CD8-positive, alpha-beta memory T cell (primary cell): ENCODE results near the gene GABBR2. TPM values are rescaled to one million over a fixed set of nuclear protein-coding genes. Genes with fewer than 3 reads are reported as not detected.
A peak's percentile ranks its signal among the peaks of the same experiment; 100 is the strongest.
"Not testable (repeated sequence)": the region's sequence is repeated elsewhere in the genome, so short reads cannot be mapped to it uniquely, and the experiment has no call there.

ENCODE experiments used
- CTCF ChIA-PET: fragments of 350-600 bp; sonication (Branson Sonifier 250); formaldehyde crosslinking; loops from one replicate; lab custom pipeline; 2021; ENCODE audit warnings: antibody characterized with exemption; lab: Charles Lee
- POLR2A ChIA-PET: fragments of 350-600 bp; sonication (Branson Sonifier 250); formaldehyde crosslinking; loops from one replicate; lab custom pipeline; 2021; ENCODE audit warnings: antibody characterized with exemption; lab: Charles Lee
- DNase-seq, 5 donors: peaks; one replicate each; pipeline versions ENCODE4 v3.0.0 to v3.0.0-alpha.2; 2020 to 2022; ENCODE audit warnings: mixed read lengths in 1 of 5
- H3K27ac ChIP-seq: one replicate; pipeline ENCODE4 v1.7.0; 2013; ENCODE audit warnings: low read depth, mild to moderate bottlenecking, low read length, moderate library complexity
- H3K27me3 ChIP-seq: 2 replicates; pipeline ENCODE4 v1.7.0; 2013; ENCODE audit warnings: low read length, mild to moderate bottlenecking; ENCODE audit not compliant: insufficient read depth, poor library complexity, severe bottlenecking
- H3K36me3 ChIP-seq: 2 replicates; pipeline ENCODE4 v1.7.0; 2013; ENCODE audit warnings: mild to moderate bottlenecking, low read length, moderate library complexity; ENCODE audit not compliant: insufficient read depth
- H3K4me1 ChIP-seq: 2 replicates; pipeline ENCODE4 v1.7.0; 2013; ENCODE audit warnings: mild to moderate bottlenecking, low read length, moderate library complexity; ENCODE audit not compliant: insufficient read depth
- H3K4me3 ChIP-seq: 2 replicates; pipeline ENCODE4 v1.7.0; 2013; ENCODE audit warnings: mild to moderate bottlenecking, low read length
- H3K9me3 ChIP-seq: 2 replicates; pipeline ENCODE4 v1.7.0; 2013; ENCODE audit warnings: mild to moderate bottlenecking, low read length
- H3K27ac Mint-ChIP-seq, 8 donors: one replicate each; pipeline ENCODE4 v1.8.0; 2020 to 2021; ENCODE audit warnings: mixed read lengths in 8 of 8, mild to moderate bottlenecking in 6 of 8, inconsistent platforms in 3 of 8, moderate library complexity in 3 of 8
- H3K27me3 Mint-ChIP-seq, 2 donors: one replicate each; pipeline ENCODE4 v1.8.0; 2020 to 2021; ENCODE audit warnings: mixed read lengths in 2 of 2, mild to moderate bottlenecking in 1 of 2, moderate library complexity in 1 of 2
- H3K36me3 Mint-ChIP-seq, 3 donors: one replicate each; pipeline ENCODE4 v1.8.0; 2020 to 2021; ENCODE audit warnings: mixed read lengths in 3 of 3, inconsistent platforms in 1 of 3, mild to moderate bottlenecking in 1 of 3
- H3K4me1 Mint-ChIP-seq, 3 donors: one replicate each; pipeline ENCODE4 v1.8.0; 2020 to 2021; ENCODE audit warnings: mixed read lengths in 3 of 3, inconsistent platforms in 1 of 3, mild to moderate bottlenecking in 1 of 3
- H3K4me3 Mint-ChIP-seq, 7 donors: one replicate each; pipeline ENCODE4 v1.8.0; 2020 to 2021; ENCODE audit warnings: mixed read lengths in 7 of 7, mild to moderate bottlenecking in 6 of 7, moderate library complexity in 4 of 7, inconsistent platforms in 2 of 7
- H3K9me3 Mint-ChIP-seq, 5 donors: one replicate each; pipeline ENCODE4 v1.8.0; 2020 to 2022; ENCODE audit warnings: mixed read lengths in 5 of 5, mild to moderate bottlenecking in 3 of 5, moderate library complexity in 2 of 5, inconsistent platforms in 1 of 5
- polyA plus RNA-seq: library from polyadenylated mRNA; unstranded; fragments of 300-500 nt; fragmentation: Illumina TruSeq; gene quantifications from one replicate; pipeline ENCODE4 v1.2.3, GENCODE V29; 2021
- total RNA-seq, 2 experiments: library from RNA; stranded (reverse); gene quantifications; one replicate each; pipeline ENCODE4 v1.2.3, GENCODE V29; 2021

The GABBR2 gene
- total and polyA plus RNA-seq, 3 experiments from 2014 or later, result not detected

DNA sequence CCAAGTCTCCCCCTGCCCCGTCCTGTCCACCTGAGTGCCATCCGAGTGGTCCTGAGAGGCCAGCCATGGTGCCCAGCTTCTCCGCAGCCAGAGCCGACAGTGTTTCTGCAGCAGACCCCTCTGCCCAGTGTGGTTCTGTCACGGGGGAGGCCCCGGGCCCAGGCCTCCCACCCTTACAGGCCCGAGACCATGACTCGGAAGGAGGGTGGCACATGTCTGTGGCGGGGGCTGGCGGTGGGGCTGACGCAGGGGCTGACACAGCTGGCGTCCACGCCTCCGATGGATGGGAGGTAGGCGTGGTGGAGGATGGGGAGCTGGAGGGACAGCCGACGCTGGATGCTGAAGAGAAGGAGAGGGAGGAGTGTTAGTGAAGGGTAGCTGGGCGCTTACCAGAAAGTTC lies 418.3 kb downstream of the GABBR2 start:
- Mint-ChIP-seq H3K4me3 (no peak overlapping the region), H3K4me1 (no peaks in the 10 kb centered on the region), H3K9me3 (no peaks in the 10 kb centered on the region), H3K27me3 (peaks cover 0 to 15% of the 10 kb centered on the region in 2 donors), H3K27ac (no peak overlapping the region), H3K36me3 (no peaks in the 10 kb centered on the region)
- H3K4me3 ChIP-seq, result no peak overlapping the region
- CTCF ChIA-PET, result no interaction called here
- no peak overlapping the region for H3K27ac ChIP-seq
- no peaks in the 10 kb centered on the region for H3K36me3 ChIP-seq
- H3K9me3 ChIP-seq, result no peaks in the 10 kb centered on the region
- POLR2A ChIA-PET, result no interaction called here
- no peak for DNase-seq
- H3K27me3 ChIP-seq, result no peaks in the 10 kb centered on the region
- no peaks in the 10 kb centered on the region for H3K4me1 ChIP-seq

DNA sequence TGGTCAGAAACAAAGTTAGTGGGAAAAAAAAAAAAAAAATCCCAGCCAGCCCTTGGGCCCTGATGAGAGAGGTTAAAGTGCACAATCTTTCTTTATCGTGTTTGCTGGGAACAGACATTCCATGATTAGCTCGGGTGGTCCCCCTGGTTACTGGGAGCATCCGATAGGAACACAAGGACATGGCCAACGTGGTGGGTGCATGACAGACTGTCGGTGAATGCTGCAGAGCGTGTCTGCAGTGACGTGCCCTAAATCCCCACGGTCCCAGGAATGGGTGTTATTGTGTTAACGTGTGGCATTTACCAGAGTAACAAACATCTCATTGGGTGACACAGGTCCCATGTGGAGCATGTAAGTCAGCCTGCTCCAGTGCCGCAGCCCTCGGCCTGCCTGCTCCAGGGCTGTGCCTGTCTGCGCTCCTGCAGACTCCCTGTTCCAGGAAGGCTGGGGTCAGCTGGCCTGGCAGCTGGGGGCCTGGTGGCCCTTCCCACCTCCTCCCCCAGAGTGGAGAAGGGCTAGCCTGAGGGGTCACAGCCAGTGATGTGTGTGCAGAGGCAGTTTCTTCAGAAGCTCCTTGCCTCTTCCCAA lies 419.0 kb downstream of the GABBR2 start:
- no peaks in the 10 kb centered on the region for H3K36me3 ChIP-seq
- Mint-ChIP-seq H3K9me3 (no peaks in the 10 kb centered on the region), H3K27me3 (peaks cover 0 to 15% of the 10 kb centered on the region in 2 donors), H3K4me3 (no peak overlapping the region), H3K27ac (no peak overlapping the region), H3K36me3 (no peaks in the 10 kb centered on the region), H3K4me1 (no peaks in the 10 kb centered on the region)
- no peak for DNase-seq
- H3K9me3 ChIP-seq, result no peaks in the 10 kb centered on the region
- POLR2A ChIA-PET, result no interaction called here
- no peaks in the 10 kb centered on the region for H3K27me3 ChIP-seq
- no peak overlapping the region for H3K27ac ChIP-seq
- H3K4me1 ChIP-seq, result no peaks in the 10 kb centered on the region
- CTCF ChIA-PET, result no interaction called here
- H3K4me3 ChIP-seq, result no peak overlapping the region

DNA sequence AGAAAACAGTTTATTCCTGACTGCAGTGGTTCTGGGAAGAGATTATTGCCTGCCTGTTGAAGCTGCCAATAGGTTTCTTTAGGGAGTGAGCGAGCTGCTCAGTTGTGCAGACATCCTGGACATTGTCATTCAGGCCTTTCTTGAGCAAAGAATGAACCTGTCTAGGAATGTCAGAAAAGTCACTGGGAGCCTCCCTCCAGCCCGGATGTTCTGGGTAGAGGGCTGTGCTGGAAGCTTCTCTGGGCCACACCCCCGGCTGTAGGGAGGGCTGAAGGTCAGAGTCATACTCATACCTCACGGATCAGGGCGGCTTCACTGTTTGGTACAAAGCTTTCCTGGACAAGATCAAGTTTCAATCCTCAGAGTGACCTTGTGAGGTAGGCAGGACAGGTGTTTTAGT lies 419.9 kb downstream of the GABBR2 start:
- no peak overlapping the region for H3K4me3 Mint-ChIP-seq
- H3K4me3 ChIP-seq, result no peak overlapping the region
- H3K4me1 Mint-ChIP-seq, result no peaks in the 10 kb centered on the region

DNA sequence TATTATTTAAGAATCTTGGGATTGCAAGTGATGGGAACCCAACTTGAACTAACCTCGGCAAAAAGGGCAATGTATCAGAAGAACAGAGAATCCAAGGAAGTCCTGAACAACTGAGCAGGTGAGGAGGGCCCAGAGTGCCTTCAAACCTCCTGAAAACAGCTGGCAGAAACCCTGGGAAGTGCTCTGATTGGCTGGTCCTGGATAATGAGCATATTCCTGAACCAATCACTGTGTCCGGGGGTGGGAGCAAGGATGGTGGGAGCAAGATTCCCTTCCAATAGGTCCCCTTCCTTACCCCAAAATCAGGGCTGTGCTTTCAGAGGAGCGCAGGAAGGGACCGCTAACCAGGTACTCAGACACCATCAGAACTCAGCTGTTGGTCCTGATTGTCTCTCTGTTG lies 421.4 kb downstream of the GABBR2 start:
- H3K27ac ChIP-seq, result no peak overlapping the region
- Mint-ChIP-seq H3K27ac (no peak overlapping the region), H3K4me1 (no peaks in the 10 kb centered on the region), H3K27me3 (peaks cover 0 to 20% of the 10 kb centered on the region in 2 donors), H3K4me3 (no peak overlapping the region), H3K9me3 (no peaks in the 10 kb centered on the region), H3K36me3 (no peaks in the 10 kb centered on the region)
- no peaks in the 10 kb centered on the region for H3K27me3 ChIP-seq
- H3K9me3 ChIP-seq, result no peaks in the 10 kb centered on the region
- ChIA-PET CTCF (interaction anchor here (1.3 kb wide), 1 partner anchor 25 kb away, joined by 3 read pairs; no protein-coding TSS in a partner anchor), POLR2A (no interaction called here)
- no peak overlapping the region for H3K4me3 ChIP-seq
- no peaks in the 10 kb centered on the region for H3K4me1 ChIP-seq
- DNase-seq, result no peak
- H3K36me3 ChIP-seq, result no peaks in the 10 kb centered on the region

More for the DNA sequence above, 419.9 kb downstream of the GABBR2 start:
- ChIA-PET CTCF (no interaction called here), POLR2A (no interaction called here)
- Mint-ChIP-seq H3K27ac (no peak overlapping the region), H3K9me3 (no peaks in the 10 kb centered on the region), H3K36me3 (no peaks in the 10 kb centered on the region), H3K27me3 (peaks cover 0 to 12% of the 10 kb centered on the region in 2 donors)
- Histone ChIP-seq H3K9me3 (no peaks in the 10 kb centered on the region), H3K36me3 (no peaks in the 10 kb centered on the region), H3K4me1 (no peaks in the 10 kb centered on the region), H3K27ac (no peak overlapping the region), H3K27me3 (no peaks in the 10 kb centered on the region)
- DNase-seq, result no peak

DNA sequence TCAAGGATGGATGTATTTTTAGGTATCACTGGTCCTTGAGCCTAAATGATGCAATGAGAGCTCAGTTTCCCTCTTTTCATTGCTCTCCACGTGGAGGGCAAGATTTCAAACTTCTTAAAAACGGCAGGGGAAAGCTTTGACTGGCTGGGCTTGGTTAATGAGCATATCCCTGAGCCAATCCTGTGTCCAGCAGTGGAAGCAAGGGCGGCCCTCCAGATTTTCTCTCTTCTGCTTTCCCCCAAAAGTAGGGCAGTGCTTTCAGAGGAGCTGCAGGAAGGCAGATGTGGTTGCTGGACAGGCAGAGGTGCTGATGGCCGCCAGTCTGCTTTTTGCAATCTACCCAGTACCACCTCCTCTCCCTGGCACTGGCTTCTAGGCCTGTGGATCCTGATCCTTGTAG lies 423.3 kb downstream of the GABBR2 start:
- no peak overlapping the region for H3K27ac Mint-ChIP-seq

DNA sequence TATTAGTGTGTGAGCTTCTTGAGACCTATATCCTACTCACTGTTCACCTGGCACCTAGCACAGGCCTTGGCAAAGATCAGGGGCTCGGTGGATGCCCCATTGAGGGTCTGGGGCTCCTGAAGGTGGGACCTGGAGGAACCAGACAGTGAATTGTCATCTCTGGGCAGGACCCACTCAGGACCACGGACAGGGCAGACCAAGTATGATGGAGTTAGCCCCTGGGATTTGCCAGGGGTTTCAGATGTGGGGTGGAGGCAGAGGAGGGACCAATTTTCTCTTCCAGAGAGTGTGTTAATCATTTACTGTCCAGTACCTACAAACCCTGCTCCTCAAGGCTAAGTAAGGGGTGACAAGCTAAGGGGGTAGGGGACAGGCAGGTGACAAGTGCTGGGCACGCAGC lies 424.0 kb downstream of the GABBR2 start:
- Mint-ChIP-seq H3K4me3 (no peak overlapping the region), H3K27ac (no peak overlapping the region), H3K36me3 (no peaks in the 10 kb centered on the region), H3K9me3 (no peaks in the 10 kb centered on the region), H3K27me3 (peaks cover 0 to 37% of the 10 kb centered on the region in 2 donors), H3K4me1 (no peaks in the 10 kb centered on the region)
- CTCF ChIA-PET, result no interaction called here
- no peak overlapping the region for H3K4me3 ChIP-seq
- POLR2A ChIA-PET, result no interaction called here
- no peaks in the 10 kb centered on the region for H3K9me3 ChIP-seq
- no peak for DNase-seq
- no peak overlapping the region for H3K27ac ChIP-seq
- H3K27me3 ChIP-seq, result no peaks in the 10 kb centered on the region
- no peaks in the 10 kb centered on the region for H3K36me3 ChIP-seq
- H3K4me1 ChIP-seq, result no peaks in the 10 kb centered on the region

More for the DNA sequence above, 423.3 kb downstream of the GABBR2 start:
- Histone ChIP-seq H3K4me1 (no peaks in the 10 kb centered on the region), H3K4me3 (no peak overlapping the region), H3K36me3 (no peaks in the 10 kb centered on the region), H3K27ac (no peak overlapping the region), H3K9me3 (no peaks in the 10 kb centered on the region), H3K27me3 (no peaks in the 10 kb centered on the region)
- Mint-ChIP-seq H3K36me3 (no peaks in the 10 kb centered on the region), H3K4me3 (no peak overlapping the region), H3K9me3 (no peaks in the 10 kb centered on the region), H3K27me3 (peaks cover 0 to 36% of the 10 kb centered on the region in 2 donors), H3K4me1 (no peaks in the 10 kb centered on the region)
- ChIA-PET CTCF (no interaction called here), POLR2A (no interaction called here)
- DNase-seq, result no peak

DNA sequence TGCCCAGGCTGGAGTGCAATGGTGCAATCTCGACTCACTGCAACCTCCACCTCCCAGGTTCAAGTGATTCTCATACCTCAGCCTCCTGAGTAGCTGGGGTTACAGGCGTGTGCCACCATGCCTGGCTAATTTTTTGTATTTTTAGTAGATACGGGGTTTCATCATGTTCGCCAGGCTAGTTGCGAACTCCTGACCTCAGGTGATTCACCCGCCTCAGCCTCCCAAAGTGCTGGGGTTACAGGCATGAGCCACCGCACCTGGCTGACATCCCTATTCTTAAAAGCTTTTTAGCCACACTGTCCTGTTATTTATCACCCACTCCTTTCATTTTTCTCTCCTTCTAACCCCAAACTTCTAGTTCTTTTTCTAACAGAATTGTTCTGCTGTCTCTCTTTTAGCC lies 425.6 kb downstream of the GABBR2 start:
- H3K27me3 Mint-ChIP-seq, result peaks cover 1 to 42% of the 10 kb centered on the region in 2 donors
- H3K27ac ChIP-seq, H3K36me3 Mint-ChIP-seq, H3K9me3 Mint-ChIP-seq, H3K4me1 ChIP-seq, CTCF ChIA-PET, H3K4me3 Mint-ChIP-seq, H3K27me3 ChIP-seq, H3K36me3 ChIP-seq, H3K9me3 ChIP-seq, H3K27ac Mint-ChIP-seq, H3K4me3 ChIP-seq, POLR2A ChIA-PET, H3K4me1 Mint-ChIP-seq, DNase-seq: not testable (repeated sequence)

DNA sequence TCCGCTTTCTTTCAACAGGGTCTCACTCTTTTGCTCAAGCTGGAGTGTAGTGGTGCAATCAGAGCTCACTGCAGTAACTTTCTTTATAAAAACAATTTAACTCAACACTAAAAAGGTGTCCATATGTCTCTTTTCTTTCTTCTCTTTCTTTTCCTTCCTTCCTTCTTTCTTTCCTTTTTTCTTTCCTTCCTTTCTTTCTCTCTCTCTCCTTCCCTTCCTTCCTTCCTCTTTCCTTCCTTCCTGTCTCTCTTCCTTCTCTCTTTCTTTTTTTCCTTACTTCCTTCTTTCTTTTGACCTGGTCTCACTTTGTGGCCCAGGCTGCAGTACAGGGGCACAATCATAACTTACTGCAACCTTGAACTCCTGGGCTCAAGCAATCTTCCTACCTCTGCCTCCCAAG lies 427.5 kb downstream of the GABBR2 start:
- DNase-seq, result no peak
- Mint-ChIP-seq H3K4me3 (no peak overlapping the region), H3K4me1 (no peaks in the 10 kb centered on the region), H3K27ac (peak overlapping the region in 2 of 8 donors; percentile 66 to 82), H3K9me3 (no peaks in the 10 kb centered on the region), H3K27me3 (peaks cover 8 to 42% of the 10 kb centered on the region in 2 donors), H3K36me3 (no peaks in the 10 kb centered on the region)
- H3K27me3 ChIP-seq, result no peaks in the 10 kb centered on the region
- H3K4me3 ChIP-seq, result no peak overlapping the region
- H3K27ac ChIP-seq, result no peak overlapping the region
- H3K36me3 ChIP-seq, result no peaks in the 10 kb centered on the region
- no peaks in the 10 kb centered on the region for H3K4me1 ChIP-seq
- ChIA-PET POLR2A (no interaction called here), CTCF (no interaction called here)
- H3K9me3 ChIP-seq, result no peaks in the 10 kb centered on the region
